Body of pancreas (tissue), 4 donors: ENCODE measurements around the gene GJA3. TPM values are rescaled to one million over a fixed set of nuclear protein-coding genes. Genes with fewer than 3 reads are reported as not detected.

Experiments
- ATAC-seq: fragments of 150-250 bp; one replicate; pipeline ENCODE4 v1.9.1; 2016
- DNase-seq, 4 donors: peaks; one replicate each; pipeline ENCODE4 v3.0.0-alpha.2; 2019
- H3K27ac ChIP-seq, 4 donors: fragments of 200-600 bp; sonication (generic); 1 replicate in 3 of 4; 2 replicates in 1 of 4; pipeline versions ENCODE4 v1.5.1 to v1.6.1; 2016 to 2019; ENCODE audit warnings: mild to moderate bottlenecking in 1 of 4, mixed read lengths in 1 of 4, moderate library complexity in 1 of 4
- H3K27me3 ChIP-seq, 2 donors: fragments of 200-600 bp; sonication (generic); one replicate each; pipeline ENCODE4 v1.6.0; 2016; ENCODE audit warnings: mild to moderate bottlenecking in 1 of 2
- H3K36me3 ChIP-seq, 2 donors: fragments of 200-600 bp; sonication (generic); replicated peaks in 1 of 2; 2 replicates each; pipeline ENCODE4 v1.5.1; 2016; ENCODE audit warnings: low read depth in 2 of 2; ENCODE audit not compliant: insufficient read depth in 1 of 2
- H3K4me1 ChIP-seq: fragments of 200-600 bp; sonication (generic); one replicate; pipeline ENCODE4 v1.6.0; 2016
- H3K4me3 ChIP-seq, 2 donors: fragments of 200-600 bp; sonication (generic); 1 replicate in 1 of 2; 2 replicates in 1 of 2; pipeline ENCODE4 v1.5.1; 2016 to 2019
- H3K9me3 ChIP-seq, 3 donors: fragments of 200-600 bp; sonication (generic); 1 replicate in 2 of 3; 2 replicates in 1 of 3; pipeline ENCODE4 v1.5.1; 2016
- POLR2A ChIP-seq, 3 donors: fragments of 450-650 bp; IDR thresholded peaks; one replicate each; pipeline ENCODE4 v1.6.1; 2016; ENCODE audit warnings: antibody characterized with exemption in 3 of 3, mild to moderate bottlenecking in 2 of 3
- WGBS, 2 donors: methylation state at CpG; one replicate each; pipeline ENCODE4 v1.1.5; 2017; 5-methylcytosine and 5-hydroxymethylcytosine counted together
- intact Hi-C: fragments of 100-400 bp; cut with DNase I; formaldehyde crosslinking; loops from one replicate; pipeline ENCODE4 v1.15.1; 2023
- total RNA-seq, 2 donors: library from RNA; depleted of rRNA; stranded (reverse); fragments of >200 nt; gene quantifications; one replicate each; pipeline ENCODE4 v1.1.0, GENCODE V29; 2016
- TF ChIP-seq, protein P1 (sequence below), 7 experiments: fragments of 450-650 bp in 4 of 7; fragments of 200-600 bp in 3 of 7; sonication (generic) in 3 of 7; IDR thresholded peaks; one replicate each; pipeline ENCODE4 v1.5.1; 2016 to 2019; ENCODE audit warnings: antibody characterized with exemption in 7 of 7

Gene GJA3
- total RNA-seq, 2 donors from 2014 or later, result not detected

DNA sequence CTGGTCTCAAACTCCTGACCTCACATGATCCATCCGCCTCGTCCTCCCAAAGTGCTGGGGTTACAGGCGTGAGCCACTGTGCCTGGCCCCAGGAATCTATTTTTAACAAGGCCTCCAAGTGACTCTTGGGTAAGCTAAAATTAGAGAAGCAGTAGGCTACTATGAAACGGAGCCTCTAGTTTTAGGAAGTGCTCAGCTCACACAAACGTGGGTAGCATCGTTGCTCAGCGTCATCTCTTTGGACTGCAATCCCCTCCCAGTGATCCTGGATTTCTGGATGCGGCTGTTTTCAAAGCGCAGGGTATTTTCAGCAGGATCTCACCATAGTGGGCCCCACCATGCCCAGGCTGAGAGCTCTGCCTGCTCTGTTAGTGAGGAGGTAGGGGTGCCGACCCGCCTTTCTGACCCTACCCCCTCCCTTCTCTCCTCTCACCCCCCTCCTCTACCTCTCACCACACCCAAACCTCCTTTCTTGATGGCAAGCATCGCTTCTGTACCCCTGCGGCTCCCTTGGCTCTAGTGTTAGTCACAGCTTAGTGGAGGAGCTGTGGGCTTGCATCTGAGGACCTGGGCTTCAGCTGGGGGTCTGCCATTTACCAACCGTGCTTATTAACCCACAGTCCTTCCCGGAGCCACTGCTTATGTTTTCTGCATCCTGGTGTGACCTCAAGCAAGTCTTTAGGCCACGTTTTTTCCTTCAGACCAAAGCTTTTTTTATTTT lies 34.2 kb downstream of the GJA3 start:
- DNase-seq (no peak), ATAC-seq (no peak)
- Histone ChIP-seq H3K9me3 (no peaks in the 10 kb centered on the region), H3K27ac (no peak overlapping the region), H3K36me3 (no peaks in the 10 kb centered on the region), H3K4me1 (peaks cover 13% of the 10 kb centered on the region), H3K27me3 (no peaks in the 10 kb centered on the region), H3K4me3 (no peak overlapping the region)
- TF ChIP-seq POLR2A (IDR thresholded peaks at IDR 0.05), result no peak
- TF ChIP-seq, protein P1, sequence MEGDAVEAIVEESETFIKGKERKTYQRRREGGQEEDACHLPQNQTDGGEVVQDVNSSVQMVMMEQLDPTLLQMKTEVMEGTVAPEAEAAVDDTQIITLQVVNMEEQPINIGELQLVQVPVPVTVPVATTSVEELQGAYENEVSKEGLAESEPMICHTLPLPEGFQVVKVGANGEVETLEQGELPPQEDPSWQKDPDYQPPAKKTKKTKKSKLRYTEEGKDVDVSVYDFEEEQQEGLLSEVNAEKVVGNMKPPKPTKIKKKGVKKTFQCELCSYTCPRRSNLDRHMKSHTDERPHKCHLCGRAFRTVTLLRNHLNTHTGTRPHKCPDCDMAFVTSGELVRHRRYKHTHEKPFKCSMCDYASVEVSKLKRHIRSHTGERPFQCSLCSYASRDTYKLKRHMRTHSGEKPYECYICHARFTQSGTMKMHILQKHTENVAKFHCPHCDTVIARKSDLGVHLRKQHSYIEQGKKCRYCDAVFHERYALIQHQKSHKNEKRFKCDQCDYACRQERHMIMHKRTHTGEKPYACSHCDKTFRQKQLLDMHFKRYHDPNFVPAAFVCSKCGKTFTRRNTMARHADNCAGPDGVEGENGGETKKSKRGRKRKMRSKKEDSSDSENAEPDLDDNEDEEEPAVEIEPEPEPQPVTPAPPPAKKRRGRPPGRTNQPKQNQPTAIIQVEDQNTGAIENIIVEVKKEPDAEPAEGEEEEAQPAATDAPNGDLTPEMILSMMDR (IDR thresholded peaks at IDR 0.05), result no peak
- intact Hi-C loops, result no loop called here
- 67 to 81% methylated on average over 15 to 16 of the region's 16 CpGs for WGBS, 2 donors

DNA sequence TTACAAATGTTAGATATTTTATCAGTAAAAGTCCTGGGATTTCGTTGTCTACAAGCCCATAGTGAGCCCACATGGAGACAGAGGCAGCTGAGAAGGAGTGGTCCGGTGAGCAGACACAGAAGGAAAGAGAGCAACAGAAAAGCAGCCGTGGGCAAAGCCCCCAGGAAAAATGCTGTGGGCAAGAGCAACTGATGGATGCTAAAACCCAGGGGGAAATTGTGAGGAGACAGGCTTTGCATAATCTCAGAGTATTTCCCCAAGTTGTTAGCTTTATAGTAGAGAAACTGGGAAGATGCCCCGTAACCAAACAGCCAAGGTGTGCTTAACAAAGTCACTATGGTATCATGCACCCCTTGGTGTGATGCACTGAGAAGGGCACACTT lies 35.1 kb downstream of the GJA3 start:
- no peak for DNase-seq
- intact Hi-C loops, result no loop called here
- 63 to 69% methylated on average over 4 of the region's 4 CpGs for WGBS, 2 donors

DNA sequence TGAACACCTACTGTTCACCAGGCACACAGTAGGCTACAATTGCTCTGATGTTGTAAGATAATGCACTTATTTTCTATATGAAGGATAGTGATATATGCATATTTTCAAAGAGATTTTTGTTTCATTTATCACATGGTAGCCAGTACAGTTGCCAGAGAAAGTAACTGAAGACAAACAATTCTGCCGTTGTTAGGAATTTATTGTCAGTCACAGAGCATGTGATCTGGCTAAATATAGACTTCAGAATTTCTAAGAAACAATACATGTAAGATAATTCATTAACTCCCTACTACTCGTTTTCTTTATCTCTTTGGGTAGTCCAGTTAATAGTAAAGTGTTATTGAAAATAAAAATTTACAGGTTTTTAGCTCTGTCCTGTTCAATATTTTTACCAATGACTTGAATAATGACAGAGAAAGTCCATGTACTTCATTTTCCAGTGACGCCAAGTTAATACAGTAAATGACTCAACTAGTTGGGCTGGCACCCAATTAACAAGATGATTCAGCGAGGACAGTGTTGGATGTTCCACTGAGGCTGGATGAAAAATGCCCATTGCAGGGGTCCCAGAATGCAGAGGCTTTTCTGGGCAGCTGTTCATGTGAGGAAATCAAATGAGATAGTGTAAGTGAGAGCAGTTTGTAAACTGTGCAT lies 35.6 kb downstream of the GJA3 start:
- Histone ChIP-seq H3K27ac (no peak overlapping the region), H3K9me3 (no peaks in the 10 kb centered on the region), H3K4me3 (no peak overlapping the region), H3K27me3 (no peaks in the 10 kb centered on the region), H3K36me3 (no peaks in the 10 kb centered on the region), H3K4me1 (peaks cover 18% of the 10 kb centered on the region)
- ATAC-seq (no peak), DNase-seq (no peak)
- TF ChIP-seq, protein P1 (IDR thresholded peaks at IDR 0.05), result no peak
- no peak for TF ChIP-seq POLR2A (IDR thresholded peaks at IDR 0.05)
- intact Hi-C loops, result no loop called here
- 25 to 27% methylated on average over 4 of the region's 4 CpGs for WGBS, 2 donors

More for the DNA sequence above, 35.1 kb downstream of the GJA3 start:
- ATAC-seq, result no peak
- H3K27me3 ChIP-seq, result no peaks in the 10 kb centered on the region
- no peaks in the 10 kb centered on the region for H3K36me3 ChIP-seq
- no peak overlapping the region for H3K4me3 ChIP-seq
- no peak for TF ChIP-seq POLR2A (IDR thresholded peaks at IDR 0.05)
- TF ChIP-seq, protein P1 (IDR thresholded peaks at IDR 0.05), result no peak
- H3K4me1 ChIP-seq, result peaks cover 18% of the 10 kb centered on the region
- H3K27ac ChIP-seq, result no peak overlapping the region
- H3K9me3 ChIP-seq, result no peaks in the 10 kb centered on the region

DNA sequence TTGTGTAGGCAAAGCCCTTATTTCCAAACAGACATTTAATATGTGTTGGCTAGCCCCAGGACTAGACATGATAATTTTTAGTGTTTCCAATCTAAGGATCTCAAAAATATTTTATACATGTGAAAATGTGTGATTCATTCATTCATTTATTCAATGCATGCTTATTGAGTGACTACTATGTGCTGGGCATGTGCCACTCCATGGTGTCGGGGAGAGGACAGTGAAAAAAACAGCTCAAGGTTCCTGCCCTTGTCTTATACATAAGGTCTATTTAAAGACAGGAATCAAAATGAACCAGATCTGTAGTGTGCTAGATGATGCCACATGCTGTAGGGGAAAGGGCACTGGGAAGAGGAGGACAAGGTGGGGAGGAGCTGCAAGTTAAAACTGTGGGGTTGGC lies 36.5 kb downstream of the GJA3 start:
- TF ChIP-seq POLR2A (IDR thresholded peaks at IDR 0.05), result no peak
- TF ChIP-seq, protein P1 (IDR thresholded peaks at IDR 0.05), result no peak
- peaks cover 26% of the 10 kb centered on the region for H3K4me1 ChIP-seq
- H3K27me3 ChIP-seq, result no peaks in the 10 kb centered on the region
- H3K9me3 ChIP-seq, result no peaks in the 10 kb centered on the region
- DNase-seq (no peak), ATAC-seq (no peak)
- H3K36me3 ChIP-seq, result no peaks in the 10 kb centered on the region
- WGBS, 2 donors, result 70 to 72% methylated on average over 1 of the region's 1 CpG
- intact Hi-C loops, result no loop called here
- no peak overlapping the region for H3K27ac ChIP-seq
- no peak overlapping the region for H3K4me3 ChIP-seq
